Activated CD4-positive, alpha-beta T cell treated with anti-CD3 and anti-CD28 coated beads, Interleukin-2, amount 50 U/mL, for 48 hours (primary cell): ENCODE data around the gene CXorf49B.
"Not testable (repeated sequence)": the region's sequence is repeated elsewhere in the genome, so short reads cannot be mapped to it uniquely, and the experiment has no call there.

Experiments
- DNase-seq, 2 experiments: peaks; one replicate each; pipeline ENCODE4 v3.0.0-alpha.2; 2020

Gene CXorf49B

GRCh38 chrX:71763049-71763448 lies at the start of gene CXorf49B:
TSS of gene CXorf49B (plus strand) at chrX:71763349. CDS start at chrX:71763424, 75 bp downstream.
- not testable (repeated sequence) for DNase-seq

DNA sequence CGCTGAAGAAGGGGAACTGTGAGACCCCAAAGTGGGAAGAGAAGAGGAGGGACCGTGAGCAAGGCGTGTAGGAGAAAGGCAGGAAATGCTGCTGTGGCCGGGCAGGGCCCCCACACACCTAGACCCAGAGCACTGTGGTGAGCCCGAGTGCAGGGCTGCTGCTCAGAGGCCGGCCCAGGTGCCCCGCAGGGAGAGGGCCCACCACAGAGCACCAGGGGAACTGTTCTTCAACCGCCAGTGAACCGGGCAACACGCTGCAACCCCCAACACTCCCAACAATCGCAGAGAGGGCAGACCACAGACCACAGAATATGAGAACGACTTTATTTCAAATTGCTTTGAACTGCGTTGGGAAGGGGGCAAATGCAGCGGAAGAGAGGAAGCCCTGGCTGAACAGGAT lies 49.1 kb upstream of the CXorf49B start:
- DNase-seq = not testable (repeated sequence)

- not testable (repeated sequence) for DNase-seq
Measured at GRCh38 chrX:71715551-71715950, 47.6 kb upstream of the CXorf49B start.

- not testable (repeated sequence) for DNase-seq
Measured at GRCh38 chrX:71716323-71716722, 46.8 kb upstream of the CXorf49B start.

DNA sequence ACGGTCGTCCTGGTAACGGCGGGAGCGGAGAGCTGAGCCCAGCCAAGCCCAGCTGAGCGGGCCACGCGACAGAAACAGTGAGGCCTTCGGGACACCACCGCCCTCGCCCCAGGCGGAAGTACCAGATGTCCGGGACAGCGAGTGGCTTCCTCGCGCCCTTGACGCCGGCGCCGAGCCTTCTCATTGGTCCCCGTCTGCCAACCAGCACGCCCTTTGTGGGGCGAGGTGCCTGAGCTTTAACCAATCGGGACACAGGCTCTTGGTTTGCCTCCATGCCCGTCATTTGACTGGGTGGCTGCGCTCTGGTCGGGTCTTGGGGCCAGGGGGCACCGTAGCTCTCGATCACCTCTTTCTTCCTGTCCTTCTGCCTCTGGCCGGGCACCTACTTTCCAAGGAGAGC lies 45.0 kb upstream of the CXorf49B start, which contains the start of gene CXorf49:
Gene CXorf49 (minus strand): TSS at position 101 of the 400 bp plus-strand sequence. CDS start 134 bp downstream, outside the sequence.
- not testable (repeated sequence) for DNase-seq

DNA sequence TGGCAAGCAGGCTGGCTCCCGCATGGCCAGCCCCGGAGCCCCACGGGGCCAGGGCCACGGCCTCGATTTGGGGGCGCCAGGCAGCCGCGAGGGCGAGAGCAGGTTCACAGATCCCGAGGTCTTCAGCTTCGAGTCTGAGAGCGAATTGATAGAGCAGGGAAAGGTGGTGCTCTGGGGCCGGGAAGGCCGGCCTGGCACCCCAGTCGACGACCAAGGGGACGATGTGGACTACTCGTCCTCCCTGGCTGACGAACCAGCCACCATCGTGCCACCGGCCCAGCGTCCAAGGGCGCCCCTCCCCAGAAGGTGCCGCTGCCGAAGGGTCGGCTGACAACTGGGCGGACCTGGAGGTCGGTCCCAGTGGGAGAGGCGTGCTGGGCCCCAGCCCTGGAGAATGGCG lies 44.0 kb upstream of the CXorf49B start:
- DNase-seq = not testable (repeated sequence)

- not testable (repeated sequence) for DNase-seq
Measured at GRCh38 chrX:71720289-71720886, 42.8 kb upstream of the CXorf49B start.

- not testable (repeated sequence) for DNase-seq
Measured at GRCh38 chrX:71760688-71761281, 2.4 kb upstream of the CXorf49B start.

GRCh38 chrX:71764832-71765231 lies 1.7 kb downstream of the CXorf49B start:
- not testable (repeated sequence) for DNase-seq

DNA sequence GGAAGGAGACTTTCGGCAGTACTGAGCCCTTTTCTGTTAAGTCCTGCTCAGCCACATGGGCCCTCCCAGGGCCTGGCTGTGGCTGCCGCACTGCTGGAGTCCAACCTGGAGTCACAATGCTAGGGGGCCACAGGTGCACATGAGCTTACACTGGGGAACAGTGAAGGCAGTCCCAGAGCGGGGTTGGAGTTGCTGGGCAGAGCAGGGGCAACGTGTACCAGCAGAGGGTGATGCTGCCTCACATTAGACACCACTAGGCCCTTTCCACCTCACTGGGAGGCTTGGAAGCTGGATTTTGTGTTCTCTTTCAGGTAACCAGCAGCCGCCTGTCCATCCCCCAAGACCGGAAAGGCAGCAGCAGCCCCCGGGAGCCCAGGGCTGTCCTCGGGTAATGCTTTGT lies 2.5 kb downstream of the CXorf49B start:
- DNase-seq = not testable (repeated sequence)

- DNase-seq = not testable (repeated sequence)
Measured at GRCh38 chrX:71767134-71767533, 4.0 kb downstream of the CXorf49B start.

- DNase-seq = not testable (repeated sequence)
Measured at GRCh38 chrX:71778322-71778721, 15.2 kb downstream of the CXorf49B start.

- DNase-seq = not testable (repeated sequence)
Measured at GRCh38 chrX:71782225-71782949, 19.2 kb downstream of the CXorf49B start.

DNA sequence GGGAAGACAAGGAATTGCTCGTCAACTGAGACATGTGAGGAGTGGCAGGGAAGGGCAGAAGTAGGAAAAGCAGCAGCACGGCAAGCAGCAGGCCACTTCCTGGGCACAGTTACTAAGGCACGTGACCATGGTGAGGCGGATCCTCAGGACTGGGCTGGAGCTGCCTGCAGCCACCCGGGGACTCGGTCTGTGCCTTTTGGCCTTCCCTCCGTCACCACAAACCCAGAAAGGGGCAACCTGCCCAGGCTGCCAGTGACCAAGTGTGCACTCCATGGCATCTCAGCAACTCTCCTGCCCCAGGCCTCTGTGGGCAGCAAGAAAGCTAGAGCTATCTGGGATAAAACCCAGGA lies 19.8 kb downstream of the CXorf49B start:
- not testable (repeated sequence) for DNase-seq

GRCh38 chrX:71783569-71784347 lies 20.6 kb downstream of the CXorf49B start:
- not testable (repeated sequence) for DNase-seq

DNA sequence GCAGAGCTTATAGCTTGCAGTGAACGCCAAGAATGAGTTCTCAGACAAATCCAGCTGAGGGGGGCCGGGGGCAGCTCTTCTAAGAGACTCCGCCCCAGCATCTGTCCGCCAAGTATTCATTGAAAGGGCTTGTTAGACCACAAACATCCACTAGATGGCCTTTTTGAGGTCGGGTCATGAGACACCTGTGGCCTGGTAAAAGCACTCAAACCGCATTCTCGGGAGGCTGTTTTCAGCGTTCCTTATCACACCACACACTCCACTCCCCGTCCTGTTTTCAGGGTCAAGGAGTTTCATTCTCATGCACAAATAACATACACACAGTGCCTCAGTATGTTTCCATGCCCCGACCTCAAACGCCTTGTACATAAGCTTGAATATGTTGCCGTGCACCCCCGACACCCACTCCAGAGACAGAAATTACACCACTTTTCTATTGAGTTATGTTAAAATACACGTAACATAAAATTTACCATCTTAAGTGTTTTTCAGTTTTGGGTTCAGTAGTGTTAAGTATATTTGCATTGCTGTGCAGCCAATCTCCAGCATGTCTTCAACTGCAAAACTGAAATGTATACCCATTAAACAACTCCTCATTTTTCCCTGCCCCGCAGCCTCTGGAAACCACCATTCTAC lies 21.3 kb downstream of the CXorf49B start:
- not testable (repeated sequence) for DNase-seq

DNA sequence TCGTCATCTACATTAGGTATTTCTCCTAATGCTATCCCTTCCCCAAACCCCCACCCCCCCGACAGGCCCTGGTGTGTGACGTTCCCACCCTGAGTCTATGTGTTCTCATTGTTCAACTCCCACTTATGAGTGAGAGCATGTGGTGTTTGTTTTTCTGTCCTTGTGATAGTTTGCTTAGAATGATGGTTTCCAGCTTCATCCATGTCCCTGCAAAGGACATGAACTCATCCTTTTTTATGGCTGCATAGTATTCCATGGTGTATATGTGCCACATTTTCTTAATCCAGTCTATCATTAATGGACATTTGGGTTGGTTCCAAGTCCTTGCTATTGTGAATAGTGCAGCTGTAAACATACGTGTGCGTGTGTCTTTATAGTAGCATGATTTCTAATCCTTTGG lies 43.3 kb downstream of the CXorf49B start:
- not testable (repeated sequence) for DNase-seq

DNA sequence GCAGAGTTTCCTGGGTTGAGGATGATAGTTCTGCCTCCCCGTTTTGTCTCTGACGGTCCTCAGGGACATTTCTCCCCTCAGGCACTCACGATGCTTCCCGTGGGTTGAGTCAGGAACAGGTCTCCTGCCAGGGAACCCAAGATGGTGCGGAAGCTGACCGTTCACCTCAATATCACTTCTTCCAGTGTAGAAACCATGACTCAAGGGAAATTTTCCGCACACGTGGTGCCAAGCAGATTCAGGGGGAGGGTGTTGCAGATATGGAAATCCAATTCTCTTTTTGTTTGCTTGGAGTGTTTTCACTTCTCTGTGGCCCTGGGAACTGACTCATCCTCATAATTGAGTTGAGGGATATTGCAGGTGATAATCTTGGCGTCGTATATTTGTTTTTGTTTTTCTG lies 46.7 kb downstream of the CXorf49B start:
- no peak for DNase-seq

GRCh38 chrX:71814123-71814912 lies 51.2 kb downstream of the CXorf49B start:
- DNase-seq = no peak

- no peak for DNase-seq
Measured at GRCh38 chrX:71815121-71815905, 52.2 kb downstream of the CXorf49B start.

GRCh38 chrX:71815906-71816156 lies 52.7 kb downstream of the CXorf49B start:
- no peak for DNase-seq
